ENCODE data around the gene NME7. TPM values are rescaled to one million over a fixed set of nuclear protein-coding genes. Genes with fewer than 3 reads are reported as not detected.
"Not testable (repeated sequence)": the region's sequence is repeated elsewhere in the genome, so short reads cannot be mapped to it uniquely, and the experiment has no call there.

NME7 gene
- polyA plus RNA-seq, 1 donor = 12.0 TPM

DNA sequence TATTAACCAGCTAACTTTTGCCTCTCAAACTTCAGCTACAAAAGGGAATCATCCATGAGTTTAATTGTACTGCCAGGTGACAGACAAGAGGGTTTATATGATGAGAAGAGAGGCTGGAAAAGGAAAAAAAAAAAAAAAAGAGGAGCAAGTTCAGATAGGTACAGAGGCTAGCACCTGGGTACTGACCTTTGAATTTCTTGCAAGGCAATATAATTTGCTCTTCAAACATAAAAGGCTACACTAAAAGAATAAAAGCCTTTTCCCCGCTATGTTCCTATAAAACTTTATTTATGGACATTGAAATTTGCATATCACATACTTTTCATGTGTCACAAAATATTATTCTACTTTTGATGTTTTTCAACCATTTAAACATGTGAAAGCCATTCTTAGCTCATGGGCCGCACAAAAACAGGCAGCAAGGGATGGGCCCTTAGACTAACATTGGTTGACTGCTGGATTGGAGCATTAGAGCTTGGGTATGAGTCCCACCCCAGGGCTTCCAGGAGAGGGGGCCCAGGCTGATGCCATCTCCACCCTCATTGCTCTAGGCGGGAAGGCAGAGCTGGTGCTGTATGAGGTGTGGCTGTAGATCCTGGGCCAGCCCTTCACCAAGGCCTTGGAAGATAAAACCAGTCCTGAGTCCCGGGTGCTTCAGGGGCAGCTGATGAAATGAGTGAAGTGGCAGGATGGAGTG is 216.8 kb downstream of the NME7 start:
- no peak for DNase-seq

DNA sequence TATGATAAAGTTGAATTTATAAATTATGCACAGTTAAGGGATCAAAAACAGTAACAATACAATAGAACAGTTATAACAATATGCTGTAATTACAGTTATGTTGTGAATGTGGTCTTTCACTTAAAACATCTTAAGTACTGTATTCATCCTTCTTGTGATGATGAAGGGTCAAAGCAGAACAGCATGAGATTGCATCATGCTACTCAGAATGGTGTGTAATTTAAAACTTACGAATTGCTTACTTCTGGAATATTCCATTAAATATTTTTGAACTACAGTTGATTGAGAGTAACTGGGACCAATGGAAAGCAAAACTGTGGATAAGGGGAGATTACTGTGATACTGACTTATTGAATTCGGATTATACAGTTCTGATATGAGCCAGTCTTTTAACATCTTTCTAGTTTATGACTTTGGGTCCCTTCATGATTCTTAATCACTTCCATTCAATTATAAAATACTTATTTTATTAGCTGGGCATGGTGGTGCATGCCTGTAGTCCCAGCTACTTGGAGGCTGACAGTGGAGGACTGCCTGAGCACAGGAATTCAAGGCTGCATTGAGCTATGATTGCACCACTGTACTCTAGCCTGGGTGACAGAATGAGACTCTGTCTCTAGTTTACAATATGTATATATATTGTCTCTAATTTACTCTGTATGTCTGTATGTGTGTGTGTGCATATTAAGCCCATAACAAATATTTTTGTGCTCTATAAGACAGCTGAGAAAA is 217.9 kb downstream of the NME7 start:
- DNase-seq = no peak

- no peak for DNase-seq
These were observed 218.9 kb downstream of the NME7 start for GRCh38 chr1:169148472-169149252.

DNA sequence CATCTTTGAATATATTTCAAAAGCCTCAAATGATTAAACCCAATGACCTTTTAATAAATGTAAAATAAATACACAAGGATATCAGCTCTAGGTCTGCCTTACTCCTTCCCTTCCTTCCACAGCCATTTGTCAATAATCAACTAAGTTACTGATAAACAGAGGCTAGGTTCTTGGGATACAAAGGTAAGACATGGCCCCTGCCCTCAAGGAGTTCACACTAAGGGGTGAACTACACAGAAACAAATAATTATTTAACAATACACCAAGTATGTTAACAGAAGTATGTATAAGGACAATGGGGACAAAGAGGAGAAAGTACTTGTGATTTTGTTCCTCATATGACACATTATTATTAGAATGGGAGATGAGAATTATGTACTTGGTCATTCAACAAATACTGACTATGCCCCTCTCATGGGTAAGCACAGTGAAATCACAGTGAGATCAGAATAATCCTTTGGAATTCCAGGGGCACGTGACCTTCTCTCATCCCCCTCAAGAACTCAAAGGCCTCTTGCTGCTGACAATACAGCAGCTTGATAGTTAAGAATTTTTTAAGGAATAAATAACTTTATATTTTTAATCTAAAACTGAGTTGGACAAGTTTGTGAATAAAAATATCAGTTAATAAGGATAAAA is 220.9 kb downstream of the NME7 start:
- no peak for DNase-seq

- no peak for DNase-seq
These were observed 222.5 kb downstream of the NME7 start for GRCh38 chr1:169144941-169145626.

DNA sequence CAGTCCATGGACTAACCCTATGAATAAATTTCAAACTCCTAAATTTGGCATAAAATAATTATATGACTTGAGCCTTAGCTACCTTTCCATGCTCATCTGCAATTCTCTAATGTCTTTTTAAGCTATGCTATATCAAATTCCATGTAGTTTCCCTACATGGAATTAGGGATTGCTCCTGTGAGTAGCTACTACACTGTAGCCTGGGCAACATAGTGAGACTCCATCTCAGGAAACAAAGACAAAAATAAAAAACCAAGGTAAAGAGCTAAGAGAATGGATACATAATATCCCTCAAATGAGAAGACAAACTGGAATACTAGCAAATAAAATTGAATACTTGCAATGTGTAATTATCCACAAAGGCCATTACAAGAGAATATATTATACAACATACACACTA is 223.6 kb downstream of the NME7 start:
- DNase-seq = no peak

DNA sequence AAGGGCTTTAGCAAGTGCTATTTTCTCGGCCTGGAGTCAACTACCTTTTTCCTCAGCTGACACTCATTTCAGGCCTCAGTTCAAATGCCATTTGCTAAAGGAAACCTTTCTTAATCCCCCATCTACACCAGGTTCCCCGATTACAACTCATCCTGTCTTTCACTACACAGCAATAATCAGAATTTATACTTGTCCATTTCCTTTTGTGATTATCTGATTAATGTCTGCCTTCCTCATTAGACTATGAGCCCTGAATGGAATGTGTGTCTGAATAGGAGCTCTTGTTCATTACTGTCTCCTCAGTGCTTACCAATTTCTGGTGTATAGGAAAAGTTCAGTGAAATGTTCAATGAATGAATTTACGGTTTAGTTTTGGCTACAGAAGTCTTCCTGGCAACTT is 224.3 kb downstream of the NME7 start:
- DNase-seq = no peak

DNA sequence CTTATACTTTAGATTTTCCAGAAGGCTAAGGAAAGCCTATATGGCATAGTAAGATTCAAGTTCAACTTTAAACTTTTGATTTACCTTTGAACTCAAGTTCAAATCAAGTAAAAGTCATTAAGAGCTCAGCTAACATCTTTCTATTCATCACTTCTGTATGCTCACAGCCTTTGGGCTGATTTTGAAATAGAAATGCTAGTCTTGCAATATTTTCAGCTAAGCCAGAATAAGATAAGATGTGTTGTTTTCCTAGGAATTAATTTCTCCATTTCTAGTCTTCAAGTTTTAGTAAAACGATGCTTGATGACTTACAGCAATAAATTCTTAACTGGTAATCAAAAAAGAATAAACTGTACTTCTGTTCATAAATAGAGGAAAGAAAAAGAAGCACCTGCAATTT is 225.5 kb downstream of the NME7 start:
- no peak for DNase-seq

GRCh38 chr1:169141356-169141755 is 226.2 kb downstream of the NME7 start:
- no peak for DNase-seq

DNA sequence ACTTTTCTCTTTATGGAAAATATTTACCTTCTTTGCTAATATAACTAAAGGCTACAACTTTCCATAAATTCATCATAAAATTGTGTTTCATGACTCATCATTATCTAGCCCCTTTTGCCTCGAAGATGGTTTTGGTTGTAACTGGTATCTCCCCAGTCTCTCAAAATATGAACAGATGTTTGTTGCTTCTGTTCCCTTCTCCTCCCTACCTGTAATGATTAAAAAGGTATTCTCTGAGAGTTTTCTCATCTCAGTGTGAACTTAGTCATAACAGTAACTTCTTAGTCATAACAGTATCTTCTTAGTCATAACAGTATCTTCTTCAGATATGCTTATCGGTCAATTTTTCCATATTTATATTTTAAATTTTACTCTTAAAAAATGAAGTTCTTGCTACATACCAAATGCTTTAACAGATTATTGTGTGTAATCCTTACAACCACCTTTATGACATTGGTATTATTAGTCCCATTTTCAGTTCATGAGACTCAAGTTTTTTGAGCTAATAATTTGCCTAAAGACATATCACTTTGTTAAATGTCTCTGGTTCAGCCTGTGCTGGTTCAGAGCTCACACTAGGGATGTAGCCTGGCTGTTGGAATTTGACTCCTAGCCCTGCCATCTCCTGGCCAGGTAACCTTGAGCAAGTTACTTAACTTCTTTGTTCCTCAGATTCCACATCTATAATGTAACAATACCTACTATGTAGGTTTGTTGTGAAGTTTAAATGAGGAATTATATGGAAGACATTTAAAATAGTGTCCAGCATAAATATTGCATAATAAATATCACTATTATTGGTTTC is 228.5 kb downstream of the NME7 start:
- DNase-seq = no peak

DNA sequence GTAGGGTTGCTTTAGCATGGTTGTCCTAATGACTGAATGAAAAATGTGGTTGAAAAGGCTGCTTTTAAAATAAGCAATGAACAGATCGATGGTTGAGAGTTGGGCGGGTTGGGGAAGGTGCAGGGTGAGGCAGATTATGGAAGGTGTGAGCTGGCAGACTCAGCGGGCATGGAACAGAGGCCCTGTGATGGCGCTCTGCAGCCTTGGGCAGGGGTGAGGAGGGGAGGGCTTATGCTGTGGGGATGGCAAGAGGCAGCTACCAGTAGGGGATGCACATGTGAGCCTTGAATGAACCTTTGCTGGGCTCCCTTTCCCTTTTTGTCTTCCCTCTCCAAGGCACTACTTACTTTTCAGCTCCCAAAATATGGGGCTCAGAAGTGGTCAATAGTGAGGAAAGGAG is 230.2 kb downstream of the NME7 start:
- no peak for DNase-seq

DNA sequence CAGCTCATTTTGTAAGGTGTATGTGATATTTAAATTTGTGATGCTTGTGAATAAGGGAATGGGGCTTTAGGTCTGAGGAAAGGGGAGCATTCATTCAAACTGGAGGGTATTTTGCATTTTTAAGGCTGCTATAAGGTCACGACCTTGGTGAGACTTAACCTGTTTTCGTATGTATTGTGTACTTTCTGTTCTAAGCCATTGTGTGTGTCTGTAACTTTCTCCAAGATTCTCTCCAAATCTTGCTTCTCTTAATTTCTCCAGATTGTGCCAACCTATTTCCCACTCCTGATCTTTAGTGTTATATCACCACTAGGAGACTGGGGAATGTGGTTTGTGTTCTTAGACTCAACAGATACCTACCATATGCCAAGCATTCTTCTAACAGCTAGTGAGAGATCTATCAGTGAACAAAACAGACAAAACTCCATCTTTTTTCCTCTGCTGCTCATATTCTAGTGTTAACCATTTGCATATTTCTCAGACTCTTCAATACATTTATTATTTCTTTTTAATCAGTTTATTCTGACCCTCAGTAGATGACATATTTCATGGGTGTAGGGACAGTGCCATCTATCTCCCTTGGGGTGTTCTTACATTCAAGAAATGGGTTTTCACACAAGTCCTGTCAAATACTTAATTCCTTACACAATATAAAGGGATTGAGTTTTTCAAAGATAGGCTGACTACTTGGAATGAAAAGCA is 233.6 kb downstream of the NME7 start:
- DNase-seq = no peak

DNA sequence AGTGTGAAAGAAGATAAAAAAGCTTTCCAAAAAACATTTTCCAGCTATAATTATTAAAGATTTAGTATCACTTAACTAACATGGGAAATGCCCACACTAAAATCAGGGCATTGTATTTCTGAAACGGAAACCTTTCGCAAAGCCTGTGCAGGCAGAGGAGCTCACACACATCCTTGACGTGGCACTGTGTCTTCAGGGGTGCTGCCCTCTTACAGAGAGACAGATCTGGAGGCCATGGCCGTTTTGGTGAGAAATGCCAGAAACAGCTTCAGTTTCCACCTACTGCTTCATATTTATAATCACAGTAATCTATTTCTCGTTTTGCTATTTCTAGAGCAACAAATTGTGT is 234.4 kb downstream of the NME7 start:
- no peak for DNase-seq

- DNase-seq = no peak
These were observed 234.9 kb downstream of the NME7 start for GRCh38 chr1:169132512-169133227.

GRCh38 chr1:169130683-169131082 is 236.9 kb downstream of the NME7 start:
- DNase-seq = no peak

- DNase-seq = no peak
These were observed 238.3 kb downstream of the NME7 start for GRCh38 chr1:169129109-169129784.

GRCh38 chr1:169128562-169128961 is 239.0 kb downstream of the NME7 start:
- no peak for DNase-seq

DNA sequence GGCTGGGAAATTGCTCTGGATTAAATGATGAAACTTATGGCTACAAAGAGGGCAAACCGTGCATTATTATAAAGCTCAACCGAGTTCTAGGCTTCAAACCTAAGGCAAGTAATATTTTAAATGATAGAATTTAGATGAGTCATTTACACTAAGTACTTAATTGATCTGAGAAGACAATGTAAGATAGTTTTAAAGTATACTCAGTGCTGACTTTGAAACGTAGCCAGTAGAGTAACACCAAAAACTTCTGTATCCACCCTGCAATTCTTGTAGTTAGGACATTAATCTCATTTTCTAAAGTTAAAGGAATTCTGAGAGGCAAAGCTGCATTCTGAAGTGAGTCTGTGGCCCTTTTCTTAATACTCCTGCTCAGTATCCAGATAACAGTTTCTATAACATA is 240.3 kb downstream of the NME7 start:
- no peak for DNase-seq

- no peak for DNase-seq
These were observed 241.3 kb downstream of the NME7 start for GRCh38 chr1:169126335-169126734.

- DNase-seq = not testable (repeated sequence)
These were observed 242.0 kb downstream of the NME7 start for GRCh38 chr1:169125597-169125996.

Data from hindlimb muscle (tissue), 1 donor.